HEK293 (cell line): ENCODE data around the gene IPO9.

Source experiments
- CTCF ChIA-PET: fragments of 350-600 bp; formaldehyde crosslinking; extraction: SDS; loops from one replicate; lab custom pipeline; 2021; ENCODE audit warnings: antibody characterized with exemption; lab: Yijun Ruan, JAX
- POLR2A ChIA-PET: fragments of 300-600 bp; formaldehyde crosslinking; extraction: SDS; loops from one replicate; lab custom pipeline; 2020; ENCODE audit warnings: antibody characterized with exemption, inconsistent platforms; lab: Yijun Ruan, JAX
- H3K27ac ChIP-seq: fragments of 200-500 bp; sonication (Bioruptor generic); 2 replicates; pipeline ENCODE4 v1.5.1; 2014; ENCODE audit warnings: low read depth, low read length, control low read depth, inconsistent platforms; ENCODE audit errors: extremely low read depth
- H3K36me3 ChIP-seq, 2 experiments: fragments of 200-500 bp in 1 of 2; sonication (Bioruptor generic) in 1 of 2; 1 replicate in 1 of 2; 2 replicates in 1 of 2; pipeline ENCODE4 v1.5.1; 2014 to 2017; ENCODE audit warnings: inconsistent platforms in 2 of 2, low read length in 2 of 2; ENCODE audit not compliant: control insufficient read depth in 2 of 2, insufficient read depth in 1 of 2
- H3K4me1 ChIP-seq: fragments of 200-500 bp; sonication (Bioruptor generic); 2 replicates; pipeline ENCODE4 v1.5.1; 2014; ENCODE audit warnings: mild to moderate bottlenecking, low read length, inconsistent platforms; ENCODE audit not compliant: control insufficient read depth, insufficient read depth
- H3K4me3 ChIP-seq: 2 replicates; pipeline ENCODE4 v1.5.1; 2011; ENCODE audit warnings: low read depth, mild to moderate bottlenecking, control low read depth, low read length, moderate library complexity
- H3K9me3 ChIP-seq: fragments of 200-500 bp; sonication (Bioruptor generic); 2 replicates; pipeline ENCODE4 v1.5.1; 2014; ENCODE audit warnings: low read depth, low read length, inconsistent platforms; ENCODE audit not compliant: control insufficient read depth, insufficient read depth
- BCL11A ChIP-seq: fragments of 450-650 bp; formaldehyde crosslinking; IDR thresholded peaks from 2 replicates; pipeline ENCODE4 v1.5.1; 2016; ENCODE audit warnings: low read depth, missing biosample characterization, missing genetic modification characterization
- BCL11B ChIP-seq: fragments of 450-650 bp; formaldehyde crosslinking; IDR thresholded peaks from 2 replicates; pipeline ENCODE4 v1.5.1; 2016; ENCODE audit warnings: low read depth, missing biosample characterization, missing genetic modification characterization
- EGR2 ChIP-seq: fragments of 450-650 bp; formaldehyde crosslinking; IDR thresholded peaks from 2 replicates; pipeline ENCODE4 v1.5.1; 2016; ENCODE audit warnings: low read depth, missing biosample characterization, missing genetic modification characterization
- FEZF1 ChIP-seq: fragments of 450-650 bp; formaldehyde crosslinking; IDR thresholded peaks from 2 replicates; pipeline ENCODE4 v1.5.1; 2016; ENCODE audit warnings: missing biosample characterization, missing genetic modification characterization
- KLF17 ChIP-seq: fragments of 450-650 bp; formaldehyde crosslinking; IDR thresholded peaks from 2 replicates; pipeline ENCODE4 v1.5.1; 2016; ENCODE audit warnings: missing biosample characterization, missing genetic modification characterization
- KLF7 ChIP-seq: fragments of 450-650 bp; formaldehyde crosslinking; IDR thresholded peaks from 2 replicates; pipeline ENCODE4 v1.5.1; 2016; ENCODE audit warnings: missing biosample characterization, missing genetic modification characterization, borderline replicate concordance
- KLF8 ChIP-seq: fragments of 450-650 bp; formaldehyde crosslinking; IDR thresholded peaks from 2 replicates; pipeline ENCODE4 v1.5.1; 2016; ENCODE audit warnings: missing biosample characterization, missing genetic modification characterization
- TRIM28 ChIP-seq: IDR thresholded peaks from 2 replicates; pipeline ENCODE4 v1.6.1; 2011; ENCODE audit warnings: low read length, control low read depth, borderline replicate concordance
- YY1 ChIP-seq: fragments of 450-650 bp; formaldehyde crosslinking; IDR thresholded peaks from 2 replicates; pipeline ENCODE4 v1.5.1; 2018; ENCODE audit warnings: missing biosample characterization, missing genetic modification characterization
- YY2 ChIP-seq: fragments of 450-650 bp; formaldehyde crosslinking; IDR thresholded peaks from 2 replicates; pipeline ENCODE4 v1.5.1; 2016; ENCODE audit warnings: missing biosample characterization, missing genetic modification characterization
- ZBTB20 ChIP-seq: fragments of 450-650 bp; formaldehyde crosslinking; IDR thresholded peaks from 2 replicates; pipeline ENCODE4 v1.5.1; 2016; ENCODE audit warnings: missing biosample characterization, missing genetic modification characterization
- ZBTB21 ChIP-seq: fragments of 450-650 bp; formaldehyde crosslinking; IDR thresholded peaks from 2 replicates; pipeline ENCODE4 v1.5.1; 2017; ENCODE audit warnings: missing biosample characterization, missing genetic modification characterization
- ZIC2 ChIP-seq: fragments of 450-650 bp; formaldehyde crosslinking; IDR thresholded peaks from 2 replicates; pipeline ENCODE4 v1.5.1; 2016; ENCODE audit warnings: missing biosample characterization, missing genetic modification characterization
- ZNF112 ChIP-seq: fragments of 450-650 bp; formaldehyde crosslinking; IDR thresholded peaks from 2 replicates; pipeline ENCODE4 v1.5.0; 2017; ENCODE audit warnings: missing biosample characterization, missing genetic modification characterization
- ZNF175 ChIP-seq: fragments of 450-650 bp; formaldehyde crosslinking; IDR thresholded peaks from 2 replicates; pipeline ENCODE4 v1.5.1; 2016; ENCODE audit warnings: missing biosample characterization, missing genetic modification characterization
- ZNF211 ChIP-seq: fragments of 450-650 bp; formaldehyde crosslinking; IDR thresholded peaks from 2 replicates; pipeline ENCODE4 v1.5.1; 2016; ENCODE audit warnings: low read depth, missing biosample characterization, missing genetic modification characterization
- ZNF302 ChIP-seq: fragments of 450-650 bp; formaldehyde crosslinking; IDR thresholded peaks from 2 replicates; pipeline ENCODE4 v1.5.1; 2016; ENCODE audit warnings: missing biosample characterization, missing genetic modification characterization, low read depth
- ZNF350 ChIP-seq: fragments of 450-650 bp; formaldehyde crosslinking; IDR thresholded peaks from 2 replicates; pipeline ENCODE4 v1.5.0; 2017; ENCODE audit warnings: missing biosample characterization, mild to moderate bottlenecking, missing genetic modification characterization
- ZNF366 ChIP-seq: fragments of 450-650 bp; formaldehyde crosslinking; conservative IDR thresholded peaks from 2 replicates; pipeline ENCODE4 v1.5.1; 2016; ENCODE audit warnings: missing biosample characterization, missing genetic modification characterization
- ZNF394 ChIP-seq: fragments of 450-650 bp; formaldehyde crosslinking; IDR thresholded peaks from 2 replicates; pipeline ENCODE4 v1.5.1; 2016; ENCODE audit warnings: missing biosample characterization, missing genetic modification characterization, mild to moderate bottlenecking, moderate library complexity, borderline replicate concordance
- ZNF513 ChIP-seq: fragments of 450-650 bp; IDR thresholded peaks from 2 replicates; pipeline ENCODE4 v1.5.1; 2018; ENCODE audit warnings: missing biosample characterization, missing genetic modification characterization
- ZNF514 ChIP-seq: fragments of 450-650 bp; formaldehyde crosslinking; IDR thresholded peaks from 2 replicates; pipeline ENCODE4 v1.5.1; 2016; ENCODE audit warnings: missing biosample characterization, missing genetic modification characterization
- ZNF548 ChIP-seq: fragments of 450-650 bp; formaldehyde crosslinking; IDR thresholded peaks from 2 replicates; pipeline ENCODE4 v1.5.1; 2016; ENCODE audit warnings: missing biosample characterization, missing genetic modification characterization
- ZNF677 ChIP-seq: fragments of 450-650 bp; IDR thresholded peaks from 2 replicates; pipeline ENCODE4 v1.5.0; 2018; ENCODE audit warnings: missing biosample characterization, mild to moderate bottlenecking, missing genetic modification characterization, moderate library complexity
- ZNF704 ChIP-seq: fragments of 450-650 bp; formaldehyde crosslinking; IDR thresholded peaks from 2 replicates; pipeline ENCODE4 v1.5.1; 2016; ENCODE audit warnings: missing biosample characterization, missing genetic modification characterization
- ZNF76 ChIP-seq: fragments of 450-650 bp; formaldehyde crosslinking; IDR thresholded peaks from 2 replicates; pipeline ENCODE4; 2016; ENCODE audit warnings: low read depth, missing biosample characterization, missing genetic modification characterization, borderline replicate concordance
- ZSCAN18 ChIP-seq: fragments of 450-650 bp; formaldehyde crosslinking; IDR thresholded peaks from 2 replicates; pipeline ENCODE4 v1.5.1; 2016; ENCODE audit warnings: missing biosample characterization, missing genetic modification characterization

Gene IPO9

GRCh38 chr1:201902198-201902597 lies 73.2 kb downstream of the IPO9 start (continued):
- TF ChIP-seq ZNF677 (no peak), TRIM28 (no peak), EGR2 (tag by site-specific recombination) (no peak), ZNF112 (no peak), KLF17 (tag by site-specific recombination) (no peak), ZBTB20 (no peak)

- Histone ChIP-seq H3K9me3 (no peaks in the 10 kb centered on the region), H3K36me3 (no peaks in the 10 kb centered on the region), H3K4me3 (no peak overlapping the region), H3K4me1 (no peaks in the 10 kb centered on the region), H3K27ac (no peak overlapping the region)
- TF ChIP-seq EGR2 (tag by site-specific recombination) (no peak), KLF7 (no peak), YY1 (tag by site-specific recombination) (no peak), ZIC2 (tag by site-specific recombination) (no peak)
- POLR2A ChIA-PET: no interaction called here
- CTCF ChIA-PET: interaction anchor here (0.6 to 1.6 kb wide), 3 partner anchors 21 to 69 kb away, joined by 3 to 7 read pairs (median 3); no protein-coding TSS in a partner anchor
These were observed 74.2 kb downstream of the IPO9 start for GRCh38 chr1:201903135-201903534.

- H3K9me3 ChIP-seq: no peaks in the 10 kb centered on the region
- H3K4me3 ChIP-seq: no peak overlapping the region
- no peaks in the 10 kb centered on the region for H3K4me1 ChIP-seq
- CTCF ChIA-PET: interaction anchor here (0.7 to 7.4 kb wide), 3 partner anchors 8 to 201 kb away, joined by 3 to 73 read pairs (median 8); no protein-coding TSS in a partner anchor
- H3K27ac ChIP-seq: no peak overlapping the region
- no peaks in the 10 kb centered on the region for H3K36me3 ChIP-seq
- TF ChIP-seq BCL11B (tag by site-specific recombination): no peak
- no peak for TF ChIP-seq KLF8 (tag by site-specific recombination)
- TF ChIP-seq BCL11A: no peak
- no peak for TF ChIP-seq ZNF548 (tag by site-specific recombination)
- TF ChIP-seq ZNF175 (tag by site-specific recombination): no peak
- no peak for TF ChIP-seq ZNF366 (tag by site-specific recombination)
- TF ChIP-seq ZNF76 (tag by site-specific recombination): no peak
- POLR2A ChIA-PET: no interaction called here
These were observed 75.6 kb downstream of the IPO9 start for GRCh38 chr1:201904579-201904978.

- CTCF ChIA-PET: interaction anchor here (0.5 to 7.4 kb wide), 4 partner anchors 9 to 1362 kb away, joined by 3 to 73 read pairs (median 4); no protein-coding TSS in a partner anchor
- Histone ChIP-seq H3K9me3 (no peaks in the 10 kb centered on the region), H3K4me3 (no peak overlapping the region), H3K36me3 (no peaks in the 10 kb centered on the region), H3K27ac (no peak overlapping the region), H3K4me1 (no peaks in the 10 kb centered on the region)
- POLR2A ChIA-PET: no interaction called here
- no peak for TF ChIP-seq ZNF513 (tag by site-specific recombination)
- no peak for TF ChIP-seq ZNF704 (tag by site-specific recombination)
- no peak for TF ChIP-seq ZBTB21 (tag by site-specific recombination)
- TF ChIP-seq ZNF211 (tag by site-specific recombination): no peak
- TF ChIP-seq ZNF394 (tag by site-specific recombination): no peak
- no peak for TF ChIP-seq ZNF350
- TF ChIP-seq YY2 (tag by site-specific recombination): no peak
- no peak for TF ChIP-seq ZNF302 (tag by site-specific recombination)
- no peak for TF ChIP-seq ZNF514 (tag by site-specific recombination)
- no peak for TF ChIP-seq FEZF1 (tag by site-specific recombination)
- TF ChIP-seq ZSCAN18 (tag by site-specific recombination): no peak
These were observed 76.4 kb downstream of the IPO9 start for GRCh38 chr1:201905234-201905890.
